ENCODE measurements around the gene NCSTN. TPM values are rescaled to one million over a fixed set of nuclear protein-coding genes. Genes with fewer than 3 reads are reported as not detected.

NCSTN gene
- total RNA-seq, 1 donor: 165 TPM

GRCh38 chr1:160407839-160408801 is 64.9 kb downstream of the NCSTN start:
- Histone ChIP-seq H3K27ac (ENCODE audit: low read depth, low read length) (no peak overlapping the region), H4K20me1 (ENCODE audit: insufficient read depth, low read length) (no peaks in the 10 kb centered on the region), H3K9me3 (ENCODE audit: low read depth, low read length) (no peaks in the 10 kb centered on the region), H3K79me2 (ENCODE audit: insufficient read depth, low read length) (no peaks in the 10 kb centered on the region), H3K27me3 (ENCODE audit: insufficient read depth, low read length) (peaks cover 22% of the 10 kb centered on the region), H3K36me3 (ENCODE audit: insufficient read depth, low read length) (no peaks in the 10 kb centered on the region), H2AFZ (ENCODE audit: low read length) (no peak overlapping the region), H3K4me2 (ENCODE audit: insufficient read depth, low read length) (no peak overlapping the region), H3K4me3 (ENCODE audit: insufficient read depth, low read length) (no peak overlapping the region), H3K4me1 (ENCODE audit: insufficient read depth, low read length) (no peaks in the 10 kb centered on the region)
- no peak for DNase-seq (ENCODE audit: insufficient read length, low spot score, missing footprints)
- TF ChIP-seq CTCF (IDR thresholded peaks at IDR 0.05; ENCODE audit: extremely low read depth, low read depth, low read length): no peak

Small RNA genes within 50 kb of the gene (small RNA-seq; reads per million reads assigned to genes)
- gene RF00019: not detected
- not detected for gene RNU4-42P

Other genes with a start within 250 kb of the NCSTN start
- 18.0 and 19.9 TPM in 2 replicates for gene IGSF8, start 244.8 kb upstream of the NCSTN start, total RNA-seq
- gene ATP1A2, start 227.6 kb upstream of the NCSTN start, total RNA-seq: 0.72 and 1.2 TPM in 2 replicates
- not detected in 2 replicates for gene ATP1A4, start 191.8 kb upstream of the NCSTN start, total RNA-seq
- gene CASQ1, start 152.8 kb upstream of the NCSTN start, total RNA-seq: 0.29 and 0.36 TPM in 2 replicates
- gene PEA15, start 138.0 kb upstream of the NCSTN start, total RNA-seq: 200 and 217 TPM in 2 replicates
- gene DCAF8, start 80.8 kb upstream of the NCSTN start, total RNA-seq: 107 and 112 TPM in 2 replicates
- gene PEX19, start 58.2 kb upstream of the NCSTN start, total RNA-seq: 38.0 and 43.3 TPM in 2 replicates
- 282 and 335 TPM in 2 replicates for gene COPA, start 133 bp upstream of the NCSTN start, total RNA-seq
- under 0.01 TPM in 1 of 2 replicates, not detected in the other for gene NHLH1, start 23.7 kb downstream of the NCSTN start, total RNA-seq
- gene VANGL2, start 57.2 kb downstream of the NCSTN start, total RNA-seq: under 0.01 TPM in 1 of 2 replicates, not detected in the other
- not detected in 2 replicates for gene SLAMF6, start 179.9 kb downstream of the NCSTN start, total RNA-seq
- 0.29 and 0.36 TPM in 2 replicates for gene CD84, start 236.1 kb downstream of the NCSTN start, total RNA-seq